Spleen (tissue), 7 donors: ENCODE data around the gene KIFC3.

Experiments
- CTCF ChIP-seq, 11 experiments: fragments of 200-600 bp in 7 of 11; fragments of 450-650 bp in 4 of 11; sonication (generic) in 4 of 11; IDR thresholded peaks in 8 of 11; conservative IDR thresholded peaks in 3 of 11; 1 replicate in 7 of 11; 2 replicates in 4 of 11; pipeline versions ENCODE4 v1.4.0 to v1.8.0; 2016 to 2021; ENCODE audit warnings: antibody characterized with exemption in 11 of 11, inconsistent platforms in 4 of 11, mild to moderate bottlenecking in 1 of 11
- POLR2AphosphoS5 ChIP-seq, 3 donors: sonication (generic); formaldehyde crosslinking; IDR thresholded peaks; one replicate each; pipeline ENCODE4 v1.5.1; 2017; ENCODE audit warnings: antibody characterized with exemption in 3 of 3
- donor health status: DM: no; HTN: no; CAD: no; lungs with moderate emphysema.
- donor health status: DM: no; HTN: no; CAD: no.
- donor health status: DM: no; HTN: no; CAD: no.

GRCh38 chr16:57830890-57831484 lies 28.7 kb upstream of the KIFC3 start:
- TF ChIP-seq CTCF (IDR thresholded peaks at IDR 0.05 in 8 of 11, conservative IDR thresholded peaks at IDR 0.05 in 3 of 11) = no peak
- no peak for TF ChIP-seq POLR2AphosphoS5 (IDR thresholded peaks at IDR 0.05)
